Mesothelial cell of epicardium (in vitro differentiated cells): ENCODE measurements around the gene GFOD2. TPM values are rescaled to one million over a fixed set of nuclear protein-coding genes. Genes with fewer than 3 reads are reported as not detected.

Source experiments
- DNase-seq, 2 experiments: peaks; one replicate each; pipeline ENCODE4 v3.0.0; 2021; ENCODE audit warnings: low spot score in 2 of 2; ENCODE audit not compliant: unreplicated experiment in 2 of 2
- H3K27ac Mint-ChIP-seq: 2 replicates; pipeline ENCODE4 v1.8.0; 2021; ENCODE audit warnings: mixed read lengths
- H3K27me3 Mint-ChIP-seq: 2 replicates; pipeline ENCODE4 v1.8.0; 2021; ENCODE audit warnings: low read depth, mixed read lengths
- H3K36me3 Mint-ChIP-seq: 2 replicates; pipeline ENCODE4 v1.8.0; 2021; ENCODE audit warnings: mixed read lengths
- H3K4me1 Mint-ChIP-seq: 2 replicates; pipeline ENCODE4 v1.8.0; 2021; ENCODE audit warnings: mixed read lengths
- H3K4me3 Mint-ChIP-seq: 2 replicates; pipeline ENCODE4 v1.8.0; 2021; ENCODE audit warnings: mild to moderate bottlenecking, moderate library complexity, mixed read lengths
- H3K9me3 Mint-ChIP-seq: 2 replicates; pipeline ENCODE4 v1.8.0; 2021; ENCODE audit warnings: mixed read lengths
- total RNA-seq: library from RNA; stranded (reverse); gene quantifications from 3 replicates; pipeline ENCODE4 v1.2.1, GENCODE V29; 2021
- TF ChIP-seq, protein P1 (sequence below): fragments of 200-600 bp; sonication (generic); IDR thresholded peaks from one replicate; pipeline ENCODE4 v1.5.0; 2021; ENCODE audit warnings: antibody characterized with exemption; ENCODE audit not compliant: unreplicated experiment

GFOD2 gene
- total RNA-seq, 1 donor from 2014 or later, result 27.0 TPM

DNA sequence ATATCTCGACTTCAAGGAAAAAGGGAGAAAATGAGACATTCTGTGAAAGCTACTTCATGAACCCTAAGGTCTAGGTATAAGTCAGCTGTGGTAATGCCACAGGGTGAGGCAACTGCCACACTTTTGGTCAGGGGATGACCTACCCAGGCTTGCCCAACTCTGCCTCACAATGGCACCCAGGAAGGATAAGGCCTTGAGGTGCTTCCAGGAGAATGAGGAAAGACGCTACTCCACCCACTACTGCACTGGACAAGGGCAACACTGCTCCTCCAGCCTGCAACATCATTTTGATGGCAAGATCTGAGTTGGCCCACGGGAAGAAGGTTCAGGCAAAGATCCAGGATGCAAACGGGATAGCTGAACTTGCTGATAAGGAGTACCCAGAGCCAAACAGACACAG, 22.0 kb upstream of the GFOD2 start:
- Mint-ChIP-seq H3K4me3 (no peak overlapping the region), H3K9me3 (no peaks in the 10 kb centered on the region), H3K4me1 (no peaks in the 10 kb centered on the region), H3K27ac (no peak overlapping the region), H3K36me3 (peaks cover 33% of the 10 kb centered on the region), H3K27me3 (no peaks in the 10 kb centered on the region)
- DNase-seq, result no peak
- TF ChIP-seq, protein P1, sequence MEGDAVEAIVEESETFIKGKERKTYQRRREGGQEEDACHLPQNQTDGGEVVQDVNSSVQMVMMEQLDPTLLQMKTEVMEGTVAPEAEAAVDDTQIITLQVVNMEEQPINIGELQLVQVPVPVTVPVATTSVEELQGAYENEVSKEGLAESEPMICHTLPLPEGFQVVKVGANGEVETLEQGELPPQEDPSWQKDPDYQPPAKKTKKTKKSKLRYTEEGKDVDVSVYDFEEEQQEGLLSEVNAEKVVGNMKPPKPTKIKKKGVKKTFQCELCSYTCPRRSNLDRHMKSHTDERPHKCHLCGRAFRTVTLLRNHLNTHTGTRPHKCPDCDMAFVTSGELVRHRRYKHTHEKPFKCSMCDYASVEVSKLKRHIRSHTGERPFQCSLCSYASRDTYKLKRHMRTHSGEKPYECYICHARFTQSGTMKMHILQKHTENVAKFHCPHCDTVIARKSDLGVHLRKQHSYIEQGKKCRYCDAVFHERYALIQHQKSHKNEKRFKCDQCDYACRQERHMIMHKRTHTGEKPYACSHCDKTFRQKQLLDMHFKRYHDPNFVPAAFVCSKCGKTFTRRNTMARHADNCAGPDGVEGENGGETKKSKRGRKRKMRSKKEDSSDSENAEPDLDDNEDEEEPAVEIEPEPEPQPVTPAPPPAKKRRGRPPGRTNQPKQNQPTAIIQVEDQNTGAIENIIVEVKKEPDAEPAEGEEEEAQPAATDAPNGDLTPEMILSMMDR, result no peak

DNA sequence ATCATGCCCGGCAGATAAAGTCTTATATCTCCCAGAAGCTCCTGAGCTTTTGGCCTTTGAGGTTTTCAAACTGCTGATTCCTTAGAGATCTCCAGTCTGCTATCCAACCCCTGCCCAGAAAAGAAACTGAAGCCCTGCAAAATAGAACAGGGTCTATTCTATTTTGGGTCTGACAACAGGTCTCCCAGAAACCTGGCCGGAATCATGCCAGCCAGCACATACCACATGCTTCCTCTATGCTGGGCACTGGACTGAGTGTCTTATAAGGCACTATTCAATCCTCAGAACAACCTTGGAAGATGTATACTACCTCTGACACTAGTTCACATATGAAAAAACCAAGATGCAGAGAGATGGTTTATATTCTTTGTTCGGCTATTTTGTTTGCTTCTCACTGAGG, 21.3 kb upstream of the GFOD2 start:
- Mint-ChIP-seq H3K27me3 (no peaks in the 10 kb centered on the region), H3K9me3 (no peaks in the 10 kb centered on the region), H3K4me3 (no peak overlapping the region), H3K4me1 (no peaks in the 10 kb centered on the region), H3K27ac (no peak overlapping the region), H3K36me3 (peaks cover 31% of the 10 kb centered on the region)
- no peak for DNase-seq
- TF ChIP-seq, protein P1, result no peak

DNA sequence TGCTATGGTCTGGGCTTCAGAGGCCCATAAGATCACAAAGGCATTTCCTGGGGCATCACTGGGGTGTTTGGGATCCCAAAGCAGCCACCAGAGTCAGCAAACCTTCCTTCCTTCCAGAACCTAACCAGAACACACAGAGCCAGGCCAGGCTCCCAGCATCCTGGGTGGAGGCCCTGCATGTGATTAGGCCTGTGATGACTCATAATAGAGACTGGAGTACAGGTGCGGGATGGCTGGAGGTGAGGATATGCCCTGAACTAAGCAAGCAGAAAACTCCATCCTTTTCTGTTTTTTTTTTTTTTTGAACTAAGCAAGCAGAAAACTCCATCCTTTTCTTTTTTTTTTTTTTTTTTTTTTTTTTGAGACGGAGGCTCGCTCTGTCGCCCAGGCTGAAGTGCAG, 17.7 kb upstream of the GFOD2 start:
- Mint-ChIP-seq H3K27ac (no peak overlapping the region), H3K36me3 (peaks cover 16% of the 10 kb centered on the region), H3K27me3 (no peaks in the 10 kb centered on the region), H3K9me3 (no peaks in the 10 kb centered on the region), H3K4me1 (no peaks in the 10 kb centered on the region), H3K4me3 (no peak overlapping the region)
- TF ChIP-seq, protein P1, result no peak
- no peak for DNase-seq

DNA sequence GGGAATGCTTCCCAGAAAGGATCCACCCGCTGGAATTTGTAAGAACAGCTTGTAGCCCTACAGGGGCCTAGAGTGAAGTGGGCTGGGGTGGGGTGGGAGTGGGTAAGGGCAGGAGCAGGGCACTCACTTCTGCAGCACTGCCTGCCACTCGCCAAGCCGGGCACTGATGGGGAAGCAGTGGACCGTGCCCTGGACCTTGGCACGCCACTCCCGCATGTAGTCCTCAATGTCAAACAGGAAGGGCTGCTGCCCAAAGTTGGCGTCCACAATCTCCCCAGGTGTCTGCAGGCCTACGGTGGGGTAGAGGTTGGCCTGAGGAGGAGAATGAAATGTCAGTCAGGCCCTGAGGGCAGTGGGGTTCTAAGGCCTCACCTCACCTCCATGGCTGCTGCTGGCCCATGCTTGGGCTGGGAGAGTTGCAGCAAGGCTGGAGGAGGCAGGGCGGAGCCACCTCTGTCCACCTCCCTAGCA, 15.7 kb upstream of the GFOD2 start:
- Mint-ChIP-seq H3K27me3 (no peaks in the 10 kb centered on the region), H3K36me3 (peaks cover 16% of the 10 kb centered on the region), H3K4me3 (no peak overlapping the region), H3K9me3 (no peaks in the 10 kb centered on the region), H3K4me1 (no peaks in the 10 kb centered on the region), H3K27ac (no peak overlapping the region)
- TF ChIP-seq, protein P1, result no peak
- DNase-seq, result no peak

DNA sequence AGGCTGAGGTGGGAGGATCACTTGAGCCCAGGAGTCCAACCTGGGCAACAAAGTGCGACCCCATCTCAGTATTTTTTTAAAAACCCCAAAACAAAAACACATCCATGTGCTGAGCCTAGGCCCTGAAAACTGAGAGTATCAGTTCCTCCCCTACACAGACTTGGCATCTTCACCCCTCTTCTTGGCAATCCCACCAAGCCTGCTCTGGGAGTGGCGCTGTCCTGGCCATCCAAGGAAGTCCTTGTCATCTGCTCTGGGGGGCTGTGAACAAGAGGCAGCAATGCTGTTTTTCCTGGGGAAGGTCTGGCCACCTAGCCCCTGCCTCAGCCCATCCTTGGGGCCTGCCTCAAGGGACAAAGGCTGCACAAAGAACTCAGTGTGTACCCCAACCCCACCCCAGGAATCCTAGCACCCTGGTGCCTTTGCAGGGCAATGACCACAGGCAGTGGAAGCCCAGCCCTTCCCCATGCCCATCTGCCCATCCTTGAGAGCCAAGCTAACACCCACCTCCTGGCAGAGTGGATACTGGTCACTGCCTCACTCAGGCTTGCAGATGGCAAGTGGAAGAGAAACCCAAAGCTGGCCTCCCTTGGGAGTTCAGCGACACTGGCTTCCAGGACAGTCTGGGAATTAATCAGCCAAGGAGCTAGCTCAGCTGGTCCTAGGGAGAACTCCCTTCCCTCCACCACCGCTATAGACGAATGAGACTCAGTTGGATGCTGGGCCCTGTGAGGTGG, 14.8 kb upstream of the GFOD2 start:
- no peak for DNase-seq
- Mint-ChIP-seq H3K4me1 (no peaks in the 10 kb centered on the region), H3K27me3 (no peaks in the 10 kb centered on the region), H3K4me3 (no peak overlapping the region), H3K36me3 (peaks cover 15% of the 10 kb centered on the region), H3K9me3 (no peaks in the 10 kb centered on the region), H3K27ac (no peak overlapping the region)
- TF ChIP-seq, protein P1, result no peak

DNA sequence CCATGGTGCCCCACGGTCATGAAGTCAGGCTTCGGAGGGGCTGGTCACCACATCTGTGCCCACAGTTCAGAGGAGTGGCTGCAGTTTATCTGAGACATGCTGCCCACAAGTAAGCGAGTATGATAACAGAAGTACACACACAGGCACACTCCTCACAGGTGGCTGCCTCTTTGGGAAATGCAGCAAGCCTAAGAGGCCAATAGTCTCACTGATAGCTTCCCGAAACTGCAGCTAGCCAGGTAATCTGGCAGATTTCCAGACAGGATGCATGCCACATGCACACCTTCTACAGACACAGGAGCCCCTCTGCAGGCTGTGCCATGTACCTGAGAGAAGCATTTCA, 12.6 kb upstream of the GFOD2 start:
- H3K36me3 Mint-ChIP-seq, result peaks cover 11% of the 10 kb centered on the region
- no peaks in the 10 kb centered on the region for H3K27me3 Mint-ChIP-seq
- no peak overlapping the region for H3K4me3 Mint-ChIP-seq
- H3K27ac Mint-ChIP-seq, result no peak overlapping the region
- H3K4me1 Mint-ChIP-seq, result no peaks in the 10 kb centered on the region
- TF ChIP-seq, protein P1, result no peak
- DNase-seq, result no peak
- no peaks in the 10 kb centered on the region for H3K9me3 Mint-ChIP-seq
